HepG2 (cell line): Measurements from ENCODE around the gene NUDT8. TPM values are rescaled to one million over a fixed set of nuclear protein-coding genes. Genes with fewer than 3 reads are reported as not detected.

Experiments used
- CAMTA2 ChIP-seq: sonication (generic); formaldehyde crosslinking; IDR thresholded peaks from 2 replicates; pipeline ENCODE4 v1.4.0; 2020; ENCODE audit warnings: mild to moderate bottlenecking, missing genetic modification reagents, borderline replicate concordance
- CBX2 ChIP-seq, 2 experiments: fragments of 200-600 bp in 1 of 2; sonication (generic); formaldehyde crosslinking in 1 of 2; IDR thresholded peaks; 2 replicates each; pipeline versions ENCODE4 v1.7.0 to v1.8.1; 2018 to 2022; ENCODE audit warnings: low read depth in 2 of 2, low read length in 1 of 2, mild to moderate bottlenecking in 1 of 2, missing genetic modification reagents in 1 of 2
- CREB3 ChIP-seq: sonication (generic); formaldehyde crosslinking; IDR thresholded peaks from 2 replicates; pipeline ENCODE4 v1.5.0; 2020; ENCODE audit warnings: missing genetic modification reagents
- HINFP ChIP-seq: sonication (generic); formaldehyde crosslinking; IDR thresholded peaks from 2 replicates; pipeline ENCODE4 v1.4.0; 2020; ENCODE audit warnings: low read depth, mild to moderate bottlenecking, missing genetic modification reagents
- MXD3 ChIP-seq: IDR thresholded peaks from 2 replicates; pipeline ENCODE4 v1.6.1; 2016; ENCODE audit warnings: mild to moderate bottlenecking, missing biosample characterization, missing genetic modification reagents
- PTBP1 ChIP-seq: fragments of 200-400 bp; formaldehyde crosslinking; IDR thresholded peaks from 2 replicates; pipeline ENCODE4 v1.6.1; 2018; ENCODE audit warnings: low read length, low read depth; ENCODE audit not compliant: poor library complexity, severe bottlenecking
- SATB2 ChIP-seq: sonication (generic); formaldehyde crosslinking; IDR thresholded peaks from 2 replicates; pipeline ENCODE4 v1.5.0; 2020; ENCODE audit warnings: missing genetic modification reagents
- SMYD3 ChIP-seq: sonication (generic); formaldehyde crosslinking; IDR thresholded peaks from 2 replicates; pipeline ENCODE4 v1.8.1; 2023; ENCODE audit warnings: mild to moderate bottlenecking, missing genetic modification reagents
- TBP ChIP-seq: sonication (generic); formaldehyde crosslinking; IDR thresholded peaks from 2 replicates; pipeline ENCODE4 v1.5.0; 2020; ENCODE audit warnings: missing genetic modification reagents
- TFAP4 ChIP-seq: sonication (generic); IDR thresholded peaks from 2 replicates; pipeline ENCODE4 v1.6.1; 2016; ENCODE audit warnings: low read depth, borderline replicate concordance
- ZBTB46 ChIP-seq: sonication (generic); formaldehyde crosslinking; IDR thresholded peaks from 2 replicates; pipeline ENCODE4 v1.4.0; 2020; ENCODE audit warnings: mild to moderate bottlenecking, missing genetic modification reagents, borderline replicate concordance
- ZFP1 ChIP-seq: IDR thresholded peaks from 2 replicates; pipeline ENCODE4 v1.6.1; 2016
- ZNF253 ChIP-seq: sonication (generic); formaldehyde crosslinking; IDR thresholded peaks from 2 replicates; pipeline ENCODE4 v1.8.0; 2022; ENCODE audit warnings: mild to moderate bottlenecking, missing genetic modification reagents, borderline replicate concordance
- ZNF546 ChIP-seq: sonication (generic); formaldehyde crosslinking; conservative IDR thresholded peaks from 2 replicates; pipeline ENCODE4 v1.8.1; 2023; ENCODE audit warnings: mild to moderate bottlenecking, missing genetic modification reagents
- ZNF598 ChIP-seq: sonication (generic); formaldehyde crosslinking; IDR thresholded peaks from 2 replicates; pipeline ENCODE4 v1.5.1; 2020; ENCODE audit warnings: mild to moderate bottlenecking, missing genetic modification reagents, borderline replicate concordance
- ZNF704 ChIP-seq: sonication (generic); formaldehyde crosslinking; IDR thresholded peaks from 2 replicates; pipeline ENCODE4 v1.8.1; 2023; ENCODE audit warnings: mild to moderate bottlenecking, inconsistent platforms, moderate library complexity, missing genetic modification reagents, borderline replicate concordance
- ZNF740 ChIP-seq: sonication (generic); formaldehyde crosslinking; IDR thresholded peaks from 2 replicates; pipeline ENCODE4 v1.4.0; 2020; ENCODE audit warnings: missing genetic modification reagents
- ZNF773 ChIP-seq: sonication (generic); formaldehyde crosslinking; IDR thresholded peaks from 2 replicates; pipeline ENCODE4 v1.4.0; 2020; ENCODE audit warnings: missing genetic modification reagents, borderline replicate concordance
- ZNF780A ChIP-seq: sonication (generic); formaldehyde crosslinking; IDR thresholded peaks from 2 replicates; pipeline ENCODE4 v1.8.0; 2022; ENCODE audit warnings: mild to moderate bottlenecking, missing genetic modification reagents, moderate library complexity
- ZNF839 ChIP-seq: sonication (generic); formaldehyde crosslinking; IDR thresholded peaks from 2 replicates; pipeline ENCODE4 v1.4.0; 2020; ENCODE audit warnings: missing genetic modification reagents, mild to moderate bottlenecking, borderline replicate concordance
- polyA plus RNA-seq, 8 experiments: library from polyadenylated mRNA; depleted of rRNA in 3 of 8; stranded (reverse) in 7 of 8; unstranded in 1 of 8; fragments of >200 nt; fragmentation: Illumina TruSeq in 4 of 8; extraction: Trizol in 4 of 8; gene quantifications; 2 replicates each; pipeline versions ENCODE4 v1.2.1 to v1.2.3, GENCODE V29; 2011 to 2016; ENCODE audit warnings: low read depth in 4 of 8, missing spikeins in 1 of 8, mixed read lengths in 1 of 8; ENCODE audit not compliant: insufficient read depth in 1 of 8
- total RNA-seq, 5 experiments: library from RNA; depleted of rRNA; stranded (reverse); fragments of >200 nt; fragmentation: Illumina TruSeq; extraction: Trizol; gene quantifications; 2 replicates each; pipeline ENCODE4 v1.2.3, GENCODE V29; 2016; ENCODE audit warnings: low read depth in 1 of 5

The NUDT8 gene
- total and polyA plus RNA-seq, 2 of the 13 experiments (the other 11 are each of a cell fraction or from before 2014, with no cell fraction given) = 6.7 to 25.8 TPM

GRCh38 chr11:67606492-67607295 is 23.0 kb downstream of the NUDT8 start, which contains the start of gene NDUFV1 (continued):
- TF ChIP-seq ZNF704 (CRISPR knock-in tag) (no peak), MXD3 (CRISPR knock-in tag) (peak; percentile 74; the same call in 1 of the 2 replicates), ZNF839 (CRISPR knock-in tag) (no peak), ZNF740 (CRISPR knock-in tag) (0 out of 2 replicates have a peak, but pooled peaks have one; percentile 64), HINFP (CRISPR knock-in tag) (peak; percentile 82; the same call in 1 of the 2 replicates), TFAP4 (no peak), ZNF773 (CRISPR knock-in tag) (0 out of 2 replicates have a peak, but pooled peaks have one; percentile 71), ZNF253 (CRISPR knock-in tag) (no peak), SATB2 (no peak), PTBP1 (peak; percentile 39), TBP (CRISPR knock-in tag) (peak; percentile 20; the same call in 1 of the 2 replicates), ZFP1 (no peak; the same call in 1 of the 2 replicates), ZBTB46 (CRISPR knock-in tag) (no peak), ZNF598 (peak; percentile 90; the same call in 1 of the 2 replicates), CBX2 (IDR thresholded peaks at IDR 0.05; ENCODE audit: low read depth, low read length) (no peak), CBX2 (CRISPR knock-in tag; IDR thresholded peaks at IDR 0.05; ENCODE audit: low read depth) (no peak), ZNF780A (no peak), SMYD3 (CRISPR knock-in tag) (no peak), ZNF546 (CRISPR knock-in tag) (0 out of 2 replicates have a peak, but pooled peaks have one; percentile 20), CAMTA2 (0 out of 2 replicates have a peak, but pooled peaks have one; percentile 62), CREB3 (CRISPR knock-in tag) (no peak; the same call in 1 of the 2 replicates)
